Stimulated activated CD4-positive, alpha-beta T cell treated with anti-CD3 and anti-CD28 coated beads, Interleukin-2, amount 100 ng/mL, for 4 hours (primary cell): Measurements from ENCODE around the gene CTAGE1.
"Not testable (repeated sequence)": the region's sequence is repeated elsewhere in the genome, so short reads cannot be mapped to it uniquely, and the experiment has no call there.

Experiments used
- DNase-seq: peaks from one replicate; pipeline ENCODE4 v3.0.0-alpha.2; 2020; ENCODE audit warnings: low read depth

Gene CTAGE1

GRCh38 chr18:22417496-22418188 lies at the start of gene CTAGE1:
Gene CTAGE1 (minus strand): TSS chr18:22417915. CDS start chr18:22417811, 104 bp downstream.
- no peak for DNase-seq

GRCh38 chr18:22466608-22467395 lies 49.1 kb upstream of the CTAGE1 start:
- no peak for DNase-seq

- no peak for DNase-seq
These were observed 48.2 kb upstream of the CTAGE1 start for GRCh38 chr18:22465859-22466457.

- DNase-seq, result no peak
These were observed 45.4 kb upstream of the CTAGE1 start for GRCh38 chr18:22463076-22463475.

- DNase-seq, result no peak
These were observed 41.8 kb upstream of the CTAGE1 start for GRCh38 chr18:22459491-22459890.

- DNase-seq, result no peak
These were observed 39.8 kb upstream of the CTAGE1 start for GRCh38 chr18:22457524-22457923.

- no peak for DNase-seq
These were observed 38.8 kb upstream of the CTAGE1 start for GRCh38 chr18:22456547-22456946.

GRCh38 chr18:22456116-22456480 lies 38.4 kb upstream of the CTAGE1 start:
- no peak for DNase-seq

GRCh38 chr18:22455425-22456115 lies 37.9 kb upstream of the CTAGE1 start:
- no peak for DNase-seq

GRCh38 chr18:22453315-22453714 lies 35.6 kb upstream of the CTAGE1 start:
- DNase-seq, result no peak

- DNase-seq, result no peak
These were observed 34.5 kb upstream of the CTAGE1 start for GRCh38 chr18:22452226-22452668.

- DNase-seq, result no peak
These were observed 34.1 kb upstream of the CTAGE1 start for GRCh38 chr18:22451796-22452195.

- not testable (repeated sequence) for DNase-seq
These were observed 33.1 kb upstream of the CTAGE1 start for GRCh38 chr18:22450766-22451165.

GRCh38 chr18:22450318-22450717 lies 32.6 kb upstream of the CTAGE1 start:
- DNase-seq, result not testable (repeated sequence)

GRCh38 chr18:22449753-22450152 lies 32.0 kb upstream of the CTAGE1 start:
- DNase-seq, result not testable (repeated sequence)

- DNase-seq, result no peak
These were observed 30.5 kb upstream of the CTAGE1 start for GRCh38 chr18:22448238-22448637.

- no peak for DNase-seq
These were observed 30.1 kb upstream of the CTAGE1 start for GRCh38 chr18:22447792-22448191.

GRCh38 chr18:22446911-22447310 lies 29.2 kb upstream of the CTAGE1 start:
- no peak for DNase-seq

GRCh38 chr18:22446325-22446724 lies 28.6 kb upstream of the CTAGE1 start:
- DNase-seq, result no peak

GRCh38 chr18:22441638-22442037 lies 23.9 kb upstream of the CTAGE1 start:
- DNase-seq, result no peak

GRCh38 chr18:22439447-22439846 lies 21.7 kb upstream of the CTAGE1 start:
- no peak for DNase-seq

- no peak for DNase-seq
These were observed 18.4 kb upstream of the CTAGE1 start for GRCh38 chr18:22436136-22436535.
